Activated CD8-positive, alpha-beta memory T cell treated with anti-CD3 and anti-CD28 coated beads, Interleukin-2, amount 50 U/mL, for 24 hours (primary cell): Measurements from ENCODE around the gene PLEKHO2.

Experiments
- DNase-seq: peaks from one replicate; pipeline ENCODE4 v3.0.0-alpha.2; 2020; ENCODE audit errors: extremely low read depth

The PLEKHO2 gene

DNA sequence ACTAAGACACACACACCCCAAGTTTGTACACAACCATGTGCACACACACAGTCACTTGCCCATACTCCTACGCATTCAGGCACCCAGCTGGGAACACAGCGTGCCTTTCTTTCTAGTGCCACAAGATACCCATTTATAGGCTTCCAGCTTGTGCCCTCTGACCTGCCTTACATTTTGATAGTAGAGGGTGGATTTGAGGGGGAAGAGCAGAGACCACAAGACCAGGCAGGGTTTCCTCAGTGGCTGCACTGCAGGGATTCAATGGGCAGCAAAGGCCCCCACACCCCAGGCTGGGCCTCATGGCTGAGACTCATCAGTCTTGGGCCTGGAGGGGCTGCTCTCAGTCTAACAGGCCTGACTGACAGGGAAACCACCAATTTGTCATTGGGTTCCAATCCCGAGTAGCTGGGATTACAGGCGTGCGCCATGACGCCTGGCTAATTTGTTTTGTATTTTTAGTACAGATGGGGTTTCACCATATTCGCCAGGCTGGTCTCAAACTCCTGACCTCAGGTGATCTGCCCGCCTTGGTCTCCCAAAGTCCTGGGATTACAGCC, 51.2 kb downstream of the PLEKHO2 start:
- no peak for DNase-seq

DNA sequence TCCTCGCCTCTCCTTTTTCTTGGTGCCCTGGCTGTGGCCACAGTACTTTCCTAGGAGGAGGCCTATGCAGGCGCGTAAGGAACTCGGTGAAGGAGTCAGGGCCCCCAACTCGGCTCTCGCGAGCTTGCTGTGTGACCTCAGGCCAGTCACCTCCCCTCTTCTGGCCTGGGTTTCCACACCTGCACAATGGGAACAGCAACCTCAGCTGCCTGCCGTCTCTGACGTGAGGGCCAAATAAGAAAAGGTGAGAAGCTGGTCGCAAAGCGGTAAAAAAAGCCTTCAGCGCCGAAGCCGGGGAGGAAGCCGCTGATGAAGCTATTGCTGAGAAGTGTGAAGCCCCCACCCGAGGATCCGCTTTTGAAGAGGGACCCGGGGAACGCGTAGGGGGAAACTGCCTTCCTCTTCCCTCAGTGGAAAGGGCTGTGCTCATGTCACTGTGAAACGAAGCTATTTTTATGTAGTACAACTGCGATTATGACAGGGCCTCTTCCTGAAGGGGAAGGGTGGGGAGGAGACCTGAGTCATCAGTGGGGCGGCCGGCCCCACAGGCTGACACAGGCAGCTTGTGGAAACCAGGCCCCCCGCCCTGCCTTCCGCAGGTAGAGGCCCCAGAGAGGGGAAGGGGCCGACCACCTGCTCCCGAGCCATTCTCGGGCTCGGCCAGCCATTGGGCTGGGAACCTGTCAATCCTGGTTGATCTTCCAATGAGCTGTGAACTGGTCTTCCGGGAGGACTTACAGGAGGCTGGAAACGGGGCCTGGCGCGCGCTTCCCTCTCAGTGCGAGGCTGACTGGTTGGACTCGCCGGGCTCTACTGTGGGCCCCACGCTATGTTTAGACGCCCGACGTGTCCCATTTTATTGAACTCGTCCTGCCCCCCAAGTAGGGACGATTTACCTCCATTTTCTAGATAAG, 52.0 kb downstream of the PLEKHO2 start:
- DNase-seq = peak; percentile 89

DNA sequence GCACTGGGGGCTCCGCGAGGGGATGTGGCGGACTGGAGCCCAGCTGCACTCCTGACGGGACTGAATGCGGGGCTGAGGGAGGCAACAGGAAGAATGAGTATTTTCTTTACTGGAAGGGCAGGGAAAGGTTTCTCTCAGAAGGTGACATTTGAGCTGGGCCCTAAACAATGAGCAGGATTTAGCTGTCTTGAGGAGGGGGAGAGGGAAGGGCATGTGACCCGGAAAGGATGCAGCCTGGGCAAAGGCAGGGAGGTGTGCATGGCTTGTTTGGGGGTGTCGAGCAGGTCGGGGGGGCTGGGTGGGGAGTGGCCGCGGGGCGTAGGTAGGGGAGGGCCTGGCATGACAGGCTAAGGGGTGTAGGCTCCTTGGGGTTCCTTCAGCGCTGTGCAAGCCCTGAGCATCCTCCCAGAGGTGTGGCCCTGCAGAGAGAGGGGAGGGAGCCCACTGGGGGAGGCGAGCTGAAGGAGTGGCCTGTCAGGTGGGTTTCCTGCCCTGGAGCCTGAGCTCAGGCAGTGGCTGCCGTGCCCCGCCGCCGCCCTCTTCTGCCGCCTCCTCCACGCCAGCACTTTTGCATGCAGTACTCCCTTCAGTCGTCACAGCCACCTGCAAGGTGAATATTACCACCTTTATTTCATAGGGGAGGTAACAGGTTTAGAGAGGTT, 52.8 kb downstream of the PLEKHO2 start:
- no peak for DNase-seq

DNA sequence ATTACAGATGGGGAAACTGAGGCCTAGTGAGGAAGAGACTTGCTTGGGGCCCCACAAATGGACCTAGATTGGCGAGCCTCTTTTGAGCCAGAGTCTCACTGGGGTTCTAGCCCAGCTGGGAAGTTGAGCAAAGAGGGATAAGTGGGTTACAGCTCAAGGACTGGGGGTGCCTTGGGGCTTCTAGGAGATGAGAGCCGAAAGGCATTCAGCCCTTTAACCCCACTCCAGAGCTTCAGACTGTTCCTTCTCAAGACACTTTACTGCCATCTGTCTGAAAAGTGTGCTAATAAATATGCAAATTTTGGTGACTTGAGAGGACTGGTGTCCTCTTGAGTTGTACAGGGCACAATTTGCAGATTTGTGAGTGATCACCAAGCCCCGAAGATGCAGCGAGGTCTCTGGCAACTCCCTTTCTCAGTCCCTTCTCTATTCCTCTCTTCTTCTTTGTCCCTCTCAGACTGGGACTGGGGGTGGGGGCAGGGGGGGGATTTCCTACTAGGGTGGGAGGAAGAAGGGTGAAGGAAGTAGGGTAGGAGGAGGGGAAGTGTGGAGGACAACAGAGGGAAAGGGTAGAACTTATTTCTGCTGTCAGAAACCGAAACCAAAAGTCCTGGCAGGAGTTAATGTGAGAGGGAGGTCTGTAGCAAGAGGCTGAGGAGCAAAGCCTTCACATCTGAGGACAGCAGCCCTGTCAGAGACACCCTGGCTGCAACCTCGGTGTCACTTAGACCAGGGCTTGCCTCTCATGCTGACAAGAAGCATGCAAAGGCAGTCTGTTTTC, 53.8 kb downstream of the PLEKHO2 start:
- DNase-seq = no peak

DNA sequence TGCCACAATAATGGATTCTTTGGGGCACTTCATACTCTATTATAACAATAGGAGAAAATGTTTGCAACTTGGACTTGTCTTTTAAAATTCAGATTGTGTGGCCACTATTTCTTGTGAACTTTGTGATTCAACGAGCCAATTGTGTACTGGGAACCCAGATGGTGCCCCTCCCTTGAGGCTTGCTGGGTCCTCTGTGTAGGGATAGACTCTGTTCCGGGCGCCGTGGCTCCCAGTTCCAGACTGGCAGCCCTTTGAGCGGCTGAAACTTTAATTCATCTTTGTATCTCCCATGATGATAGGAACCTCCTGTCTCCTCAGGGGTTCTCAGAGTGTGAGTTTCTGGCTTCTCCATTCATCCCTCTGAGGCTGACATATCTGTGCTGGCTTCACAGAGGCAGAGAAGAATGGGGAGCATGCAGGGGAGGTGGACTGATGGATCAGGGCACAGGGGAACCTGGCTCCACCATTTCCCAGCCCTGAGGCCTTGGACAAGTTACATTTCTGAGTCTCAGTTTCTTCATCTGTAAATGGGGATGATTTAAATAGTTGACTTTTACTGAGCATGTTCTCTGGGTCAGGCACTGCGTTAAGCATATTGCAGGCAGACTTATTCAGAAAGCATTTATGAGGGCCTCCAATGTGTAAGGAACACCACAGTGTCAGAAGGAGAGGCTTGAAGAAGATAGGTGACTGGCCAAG, 54.8 kb downstream of the PLEKHO2 start:
- no peak for DNase-seq

DNA sequence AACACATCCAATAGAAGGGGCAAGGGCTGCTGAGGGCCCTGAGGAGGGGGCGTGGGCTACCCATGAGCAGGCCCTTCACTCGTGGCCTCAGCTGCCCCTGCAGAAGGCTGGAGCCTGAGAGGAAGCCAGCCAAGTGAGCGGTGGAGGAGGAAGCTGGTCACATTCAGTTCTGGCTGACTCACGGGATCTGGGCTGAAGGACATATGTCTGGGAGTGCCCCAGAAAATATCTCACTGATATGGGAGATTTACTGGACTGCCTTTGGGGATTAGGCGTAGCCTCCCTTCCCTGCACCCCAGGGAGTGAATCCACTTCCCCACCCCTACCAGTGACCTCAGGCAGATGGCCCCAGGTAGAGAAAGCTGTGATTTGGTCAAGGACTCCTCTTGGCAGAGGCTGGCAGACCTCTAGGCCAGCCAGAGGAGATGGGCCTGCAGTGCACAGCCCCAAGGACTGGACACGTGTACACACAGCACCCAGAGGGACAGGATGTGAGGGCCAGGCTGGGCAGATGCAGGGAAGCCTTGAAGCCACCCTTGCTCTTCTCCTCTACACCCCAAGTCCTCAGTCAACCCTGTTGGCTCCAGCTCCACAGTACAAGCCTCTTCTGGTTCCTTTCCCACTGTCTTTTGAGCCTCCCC, 55.8 kb downstream of the PLEKHO2 start:
- DNase-seq = no peak

DNA sequence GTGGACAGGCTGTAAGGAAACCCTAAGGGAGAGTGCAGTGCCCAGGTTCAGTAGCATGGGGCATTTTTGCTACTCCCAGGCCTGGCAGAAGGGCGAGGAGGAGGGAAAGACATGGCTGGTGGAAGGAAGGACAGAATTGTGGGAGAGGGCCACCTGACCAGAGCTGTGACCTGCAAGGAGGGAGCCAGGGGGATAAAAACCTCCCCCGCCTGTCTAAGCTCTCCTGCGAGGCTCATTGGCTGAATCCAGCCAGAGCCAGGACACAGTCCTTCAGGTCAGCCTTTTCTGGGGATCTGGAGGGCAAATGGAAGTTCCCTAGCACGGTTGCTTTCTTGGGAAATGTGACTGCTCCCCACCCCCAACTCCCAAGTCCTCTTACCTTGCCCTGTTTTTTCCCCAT, 56.7 kb downstream of the PLEKHO2 start:
- DNase-seq = no peak

DNA sequence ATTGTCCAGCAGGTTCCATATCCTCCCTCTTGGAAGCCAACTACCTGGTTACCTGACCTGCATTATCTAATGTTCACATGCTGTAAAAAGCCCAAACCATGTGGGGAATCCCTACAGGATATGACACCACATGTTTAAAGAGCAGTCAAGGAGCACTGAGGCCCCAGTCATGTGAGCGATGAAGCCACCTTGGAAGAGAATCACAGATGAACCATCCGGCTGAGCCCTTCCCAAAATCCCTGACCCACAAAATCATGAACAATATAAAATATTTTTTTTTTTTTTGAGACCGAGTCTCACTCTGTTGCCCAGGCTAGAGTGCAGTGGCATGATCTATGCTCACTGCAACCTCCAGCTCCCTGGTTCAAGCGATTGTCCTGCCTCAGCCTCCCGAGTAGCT, 59.4 kb downstream of the PLEKHO2 start:
- DNase-seq = no peak

DNA sequence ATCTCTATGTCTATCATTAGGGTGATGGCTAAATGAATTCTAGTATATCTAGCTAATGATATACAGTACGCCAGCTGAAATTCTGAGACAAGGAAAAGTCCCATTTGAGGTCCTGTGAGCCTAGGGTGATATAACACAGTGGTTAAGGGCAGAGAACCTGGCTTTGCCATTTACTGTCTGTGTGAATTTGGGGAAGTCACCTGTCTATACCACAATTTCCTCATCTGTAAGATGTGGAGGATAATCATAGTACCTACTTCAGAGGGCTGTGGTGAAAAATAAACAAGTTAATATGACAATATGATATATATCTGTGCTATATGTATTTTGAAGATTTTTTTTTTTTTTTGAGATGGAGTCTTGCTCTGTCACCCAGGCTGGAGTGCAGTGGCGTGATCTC, 60.2 kb downstream of the PLEKHO2 start:
- DNase-seq = no peak

DNA sequence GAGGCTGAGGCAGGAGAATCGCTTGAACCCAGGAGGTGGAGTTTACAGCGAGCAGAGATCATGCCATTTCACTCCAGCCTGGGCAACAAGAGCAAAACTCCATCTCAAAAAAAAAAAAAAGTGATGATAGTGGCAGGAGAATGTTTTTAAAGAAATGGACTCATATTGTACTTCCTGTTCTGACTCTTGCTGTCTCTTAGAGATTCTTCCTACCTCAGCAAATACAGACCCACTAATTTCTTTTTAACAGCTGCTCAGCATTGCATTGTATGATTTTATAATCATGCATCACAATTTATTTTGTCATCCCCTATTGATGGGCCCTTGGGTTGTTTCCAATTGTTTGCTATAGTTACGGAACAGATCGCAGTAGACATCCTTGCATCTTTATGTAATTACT, 61.1 kb downstream of the PLEKHO2 start:
- DNase-seq = no peak

DNA sequence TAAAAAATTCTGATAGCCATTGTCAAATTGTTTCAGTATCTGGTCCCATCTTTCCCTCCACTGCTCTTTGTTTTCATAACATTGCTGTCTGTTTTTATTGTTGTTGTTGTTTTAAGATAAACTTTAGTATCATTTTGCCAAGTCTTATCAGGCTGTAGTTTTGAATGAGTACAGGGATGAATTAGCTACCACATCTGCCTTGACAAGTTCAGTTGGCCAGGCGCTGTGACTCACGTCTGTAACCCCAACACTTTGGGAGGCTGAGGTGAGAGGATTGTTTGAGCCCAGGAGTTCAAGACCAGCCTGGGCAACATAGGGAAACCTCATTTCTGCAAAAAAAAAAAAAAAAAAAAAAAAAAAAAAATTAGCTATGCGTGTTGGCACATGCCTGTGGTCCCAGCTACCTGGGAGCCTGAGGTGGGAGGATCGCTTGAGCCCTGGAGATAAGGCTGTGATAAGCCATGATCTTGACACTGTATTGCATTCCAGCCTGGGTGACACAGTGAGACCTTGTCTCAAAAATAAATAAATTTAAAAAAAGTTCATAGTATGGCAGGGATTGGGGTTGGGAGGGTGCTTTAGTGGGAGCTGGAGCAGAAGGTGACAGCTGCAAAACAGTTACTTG, 61.7 kb downstream of the PLEKHO2 start:
- no peak for DNase-seq

DNA sequence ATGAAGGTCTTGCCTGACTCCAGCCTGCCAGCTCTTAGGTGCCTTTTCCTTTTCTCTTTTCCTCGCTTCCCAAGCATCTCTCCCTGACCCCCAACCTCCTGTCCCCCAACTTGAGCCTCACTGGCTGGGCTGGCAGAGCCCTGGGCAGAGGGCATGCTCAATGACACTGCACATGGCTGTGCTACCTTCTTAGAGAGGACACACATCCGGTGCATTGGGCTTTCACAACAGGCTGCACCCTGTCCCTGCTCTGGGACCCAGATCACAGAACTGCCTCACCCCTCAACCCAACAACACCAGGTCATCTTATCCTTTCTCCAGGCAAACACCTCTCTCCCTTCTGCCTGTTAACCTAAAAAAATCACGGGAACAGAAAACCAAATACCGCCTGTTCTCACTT, 62.5 kb downstream of the PLEKHO2 start:
- DNase-seq = no peak

DNA sequence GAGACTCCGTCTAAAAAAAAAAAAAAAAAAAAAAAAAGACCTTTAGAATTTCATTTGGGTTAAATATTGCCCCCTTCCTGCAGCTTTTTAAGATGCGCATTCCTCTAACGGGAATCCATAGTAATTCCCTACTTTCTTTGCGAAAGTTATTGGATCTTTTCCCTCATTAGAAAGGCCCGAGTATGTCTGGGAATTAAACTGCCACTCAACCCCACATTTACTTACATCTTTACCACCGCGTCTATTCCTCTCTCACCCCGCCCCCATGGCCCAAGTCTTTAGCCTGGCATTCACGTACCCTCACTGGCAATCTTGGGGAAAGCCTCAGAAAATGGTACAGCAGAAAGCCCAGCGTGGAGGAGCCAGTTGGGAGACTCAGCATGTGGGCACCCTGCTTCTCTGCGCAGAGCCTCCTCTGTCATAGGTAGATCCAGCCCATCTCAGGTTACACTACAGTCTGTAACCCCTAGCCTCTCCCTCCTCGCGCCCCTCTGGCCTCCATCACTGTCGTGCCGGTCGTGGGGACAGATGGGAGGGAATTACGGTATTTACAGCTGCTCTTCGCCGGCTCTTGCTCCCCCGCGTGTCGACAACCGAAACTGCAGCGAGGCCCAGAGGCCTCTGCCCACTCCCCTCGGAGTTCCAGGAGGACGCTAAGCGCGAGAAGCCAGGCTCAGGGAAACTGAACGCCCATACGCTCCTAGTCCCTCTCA, 63.6 kb downstream of the PLEKHO2 start:
- peak; percentile 59 for DNase-seq

DNA sequence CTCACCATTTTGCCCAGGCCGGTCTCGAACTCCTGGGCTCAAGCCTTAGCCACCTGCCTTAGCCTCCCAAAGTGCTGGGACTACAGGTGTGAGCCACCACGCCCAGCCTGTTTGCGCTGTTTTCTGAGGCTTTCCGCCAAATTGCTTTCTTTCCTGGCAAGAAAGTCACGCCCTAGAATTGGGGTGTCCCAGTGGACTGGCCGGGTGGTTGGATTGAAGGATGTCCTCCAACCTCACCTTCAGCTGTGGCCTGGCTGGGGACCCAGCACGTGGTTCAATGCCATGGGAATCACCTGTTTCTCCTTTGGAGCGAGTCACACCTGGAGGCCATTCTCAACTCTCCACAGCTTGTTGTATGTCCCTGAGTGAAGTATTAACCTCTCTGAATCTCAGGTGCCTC, 64.2 kb downstream of the PLEKHO2 start:
- DNase-seq = no peak

DNA sequence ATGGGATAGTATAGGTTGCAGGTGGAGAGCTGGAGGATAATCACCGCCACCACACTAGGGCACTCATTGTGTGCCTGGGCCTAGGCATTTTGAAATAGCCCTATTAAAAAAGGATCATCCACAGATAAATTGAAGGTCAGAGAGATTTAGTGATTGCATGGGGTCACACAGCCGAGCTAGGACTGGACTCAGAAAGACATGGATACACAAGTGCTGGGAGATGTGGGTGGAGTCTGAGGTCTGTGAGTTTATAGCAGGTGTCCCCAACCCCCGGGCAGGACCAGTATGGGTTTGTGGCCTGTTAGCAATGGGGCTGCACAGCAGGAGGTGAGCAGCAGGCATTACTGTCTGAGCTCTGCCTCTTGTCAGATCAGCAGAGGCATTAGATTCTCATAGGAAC, 64.7 kb downstream of the PLEKHO2 start:
- no peak for DNase-seq

DNA sequence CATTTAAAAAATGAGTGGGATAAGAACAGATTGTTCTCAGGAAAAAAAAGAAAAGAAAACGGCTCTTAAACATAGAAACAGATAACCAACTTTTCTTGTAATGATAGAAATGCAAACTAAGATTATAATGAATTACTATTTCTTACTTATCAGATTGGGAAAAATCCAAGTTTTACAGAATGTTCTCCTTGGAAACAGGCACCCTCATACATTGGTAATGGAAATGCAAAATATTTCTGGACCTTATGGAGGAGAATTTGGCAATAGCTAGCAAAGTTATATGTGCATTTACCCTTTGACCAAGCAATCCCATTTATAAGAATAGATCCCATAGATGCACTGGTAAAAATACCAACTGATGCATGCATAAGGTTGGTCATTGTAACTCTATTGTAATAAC, 66.3 kb downstream of the PLEKHO2 start:
- no peak for DNase-seq

DNA sequence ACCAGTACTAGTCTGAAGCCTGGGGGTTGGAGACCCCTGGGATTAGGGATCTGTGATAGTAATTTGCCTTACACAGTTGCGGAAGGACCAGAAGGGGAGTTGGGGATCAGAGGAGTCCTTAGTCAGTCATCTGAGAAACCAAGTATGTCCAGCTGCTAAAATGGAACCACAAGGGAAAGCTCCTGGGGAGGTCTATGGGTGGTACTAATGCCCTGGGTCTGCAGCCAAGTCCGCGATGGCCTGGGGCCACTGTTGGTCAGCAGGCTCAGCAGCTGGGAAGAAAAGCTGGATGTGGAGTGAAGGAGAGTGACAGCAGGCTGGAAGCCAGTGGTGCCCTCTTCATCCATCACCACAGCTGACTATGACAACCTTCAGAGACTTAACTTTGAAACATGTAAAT, 67.8 kb downstream of the PLEKHO2 start:
- no peak for DNase-seq

DNA sequence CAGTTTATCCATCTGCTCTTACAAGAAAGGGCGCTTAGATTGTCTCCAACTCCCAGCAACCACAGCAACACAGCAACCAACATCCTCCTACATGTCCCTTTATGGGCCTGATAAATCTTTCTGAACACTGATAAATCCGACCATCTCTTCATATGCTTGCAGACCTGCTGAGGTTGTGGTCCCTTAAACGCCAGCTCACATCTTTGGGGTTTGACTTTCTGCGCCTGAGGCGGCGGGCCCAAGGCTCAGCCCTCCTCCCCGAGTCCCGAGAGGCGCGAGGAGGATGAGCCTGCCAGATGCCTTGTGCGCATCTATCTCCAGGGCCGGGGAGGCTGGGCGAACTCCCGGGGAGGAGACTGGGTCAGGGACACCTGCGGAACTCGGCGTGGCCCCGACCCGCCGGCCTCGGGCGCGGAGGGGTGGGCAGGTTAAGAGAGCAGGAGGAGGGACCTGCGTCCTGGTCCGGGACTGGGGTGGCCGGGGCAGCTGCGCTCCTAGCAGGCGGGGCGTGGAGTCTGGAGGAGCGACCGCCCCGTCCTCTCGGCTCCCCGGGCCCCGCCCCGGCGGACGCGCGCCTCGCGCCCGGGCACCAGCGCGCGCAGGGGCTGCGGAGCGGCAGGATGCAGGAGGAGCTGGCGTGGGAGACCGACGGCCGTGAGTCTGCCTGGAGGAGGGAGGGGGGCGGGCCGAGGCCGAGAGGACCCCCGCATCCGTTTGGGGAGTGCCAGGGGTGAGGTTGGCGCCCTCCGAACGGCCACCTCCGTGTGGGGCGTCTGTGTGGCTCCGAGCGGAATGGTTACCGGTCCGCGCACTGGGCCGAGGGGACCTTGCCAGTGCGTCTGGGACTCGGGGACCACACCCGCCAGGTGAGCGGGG, 69.8 kb downstream of the PLEKHO2 start, which contains the start of gene ANKDD1A:
ANKDD1A (plus strand) TSS at position 592 of the 876 bp plus-strand sequence; CDS start at position 621, 29 bp downstream.
- DNase-seq = no peak
